Measurements from ENCODE around the gene TRMO. TPM values are rescaled to one million over a fixed set of nuclear protein-coding genes. Genes with fewer than 3 reads are reported as not detected.

Gene TRMO
- total RNA-seq, 3 donors from 2014 or later, result 14.9 to 15.3 (median 14.9) TPM

- Histone ChIP-seq H3K4me3 (no peak overlapping the region), H3K4me1 (ENCODE audit: low read depth) (peaks cover 3% of the 10 kb centered on the region), H3K36me3 (ENCODE audit: low read depth) (peaks cover 6% of the 10 kb centered on the region), H3K9me3 (no peaks in the 10 kb centered on the region)
- ATAC-seq (peak; percentile 19), DNase-seq (peak in 2 of 3 donors; percentile 34 to 60)
- intact Hi-C loops (cut with DNase I, micrococcal nuclease), result loop anchor here (10.0 kb wide), 1 partner anchor 192 kb away; no protein-coding TSS in a partner anchor
- no peak for TF ChIP-seq CTCF (IDR thresholded peaks at IDR 0.05)
Measured at GRCh38 chr9:97907046-97907445, 15.3 kb downstream of the TRMO start.

DNA sequence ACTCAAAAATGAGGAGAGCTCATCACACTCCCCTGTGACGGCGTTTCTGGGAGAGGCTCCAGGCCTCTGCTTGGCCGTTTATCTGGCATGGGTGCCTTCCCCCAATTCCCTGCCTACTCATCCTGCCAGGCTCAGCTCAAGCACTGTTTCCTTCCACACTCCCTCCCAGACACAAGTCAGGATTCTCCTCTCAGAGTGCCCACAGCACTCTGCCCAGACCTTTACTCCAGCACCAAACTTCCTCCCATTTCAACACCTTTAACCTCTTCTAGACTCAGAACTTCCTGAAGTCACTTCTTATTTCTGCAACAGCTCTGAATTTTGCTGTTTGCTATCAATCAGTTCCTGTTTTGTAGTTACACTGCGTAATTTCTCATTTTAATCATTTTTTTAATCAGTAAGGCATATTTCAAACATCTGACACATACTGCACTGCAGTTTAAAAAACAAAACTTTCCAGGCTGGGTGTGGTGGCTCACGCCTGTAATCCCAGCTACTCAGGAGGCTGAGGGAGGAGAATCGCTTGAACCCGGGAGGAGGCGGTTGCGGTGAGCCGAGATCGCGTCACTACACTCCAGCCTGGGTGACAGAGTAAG, 16.0 kb downstream of the TRMO start:
- Histone ChIP-seq H3K9me3 (no peaks in the 10 kb centered on the region), H3K4me3 (no peak overlapping the region), H3K36me3 (ENCODE audit: low read depth) (peaks cover 6% of the 10 kb centered on the region), H3K4me1 (ENCODE audit: low read depth) (peaks cover 3% of the 10 kb centered on the region)
- no peak for DNase-seq
- intact Hi-C loops (cut with DNase I, micrococcal nuclease), result loop anchor here (10.0 kb wide), 1 partner anchor 192 kb away; no protein-coding TSS in a partner anchor
- peak; percentile 44 for ATAC-seq
- TF ChIP-seq CTCF (IDR thresholded peaks at IDR 0.05), result no peak

DNA sequence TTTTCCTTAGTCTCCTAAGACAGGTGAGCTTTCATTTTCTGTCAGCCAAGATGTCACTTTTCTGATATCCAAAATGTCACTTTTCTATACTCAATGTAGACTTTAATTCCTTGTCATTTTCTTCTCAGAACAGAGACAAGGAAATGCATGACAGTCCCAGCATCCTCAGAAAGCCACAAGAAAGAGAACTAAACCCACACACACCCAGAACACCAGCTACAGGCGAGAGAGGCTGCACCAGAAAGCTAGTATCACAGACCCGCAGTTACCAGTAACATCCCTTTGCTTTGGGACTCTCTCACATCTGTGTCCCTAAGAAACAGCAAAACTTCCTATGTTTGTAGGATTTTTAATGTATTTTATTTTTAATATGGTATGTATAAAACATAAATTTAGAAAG, 17.1 kb downstream of the TRMO start:
- no peak for DNase-seq
- intact Hi-C loops (cut with DNase I, micrococcal nuclease), result loop anchor here (10.0 kb wide), 1 partner anchor 190 kb away; no protein-coding TSS in a partner anchor
- Histone ChIP-seq H3K9me3 (no peaks in the 10 kb centered on the region), H3K36me3 (ENCODE audit: low read depth) (peaks cover 6% of the 10 kb centered on the region), H3K4me3 (no peak overlapping the region), H3K4me1 (ENCODE audit: low read depth) (peaks cover 3% of the 10 kb centered on the region)
- TF ChIP-seq CTCF (IDR thresholded peaks at IDR 0.05), result no peak
- ATAC-seq, result peak; percentile 43

DNA sequence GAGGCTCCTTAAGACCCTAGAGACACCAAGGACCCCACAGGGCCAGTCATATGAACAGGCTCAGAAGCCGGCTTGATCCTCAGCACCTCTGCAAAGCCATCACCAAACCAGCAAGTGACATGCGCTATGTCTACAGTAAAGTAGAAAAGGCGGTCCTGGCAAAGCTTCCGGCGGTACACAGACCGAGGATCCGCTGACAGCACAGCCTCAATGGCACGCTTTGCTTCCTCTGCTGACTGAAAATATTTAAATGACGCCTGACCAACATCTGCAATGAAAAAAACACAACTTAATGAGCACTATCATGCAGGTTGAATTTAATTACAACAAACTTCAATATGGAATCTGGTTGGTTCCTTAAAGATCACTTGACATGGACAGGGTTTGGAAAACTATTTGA, 17.6 kb downstream of the TRMO start:
- no peak overlapping the region for H3K4me3 ChIP-seq
- ATAC-seq (peak; percentile 48), DNase-seq (peak in 1 of 3 donors; percentile 58)
- intact Hi-C loops (cut with DNase I, micrococcal nuclease), result loop anchor here (10.0 kb wide), 1 partner anchor 190 kb away; no protein-coding TSS in a partner anchor
- no peaks in the 10 kb centered on the region for H3K9me3 ChIP-seq
- no peak for TF ChIP-seq CTCF (IDR thresholded peaks at IDR 0.05)
- H3K36me3 ChIP-seq (ENCODE audit: low read depth), result peaks cover 1% of the 10 kb centered on the region
- peaks cover 3% of the 10 kb centered on the region for H3K4me1 ChIP-seq (ENCODE audit: low read depth)

DNA sequence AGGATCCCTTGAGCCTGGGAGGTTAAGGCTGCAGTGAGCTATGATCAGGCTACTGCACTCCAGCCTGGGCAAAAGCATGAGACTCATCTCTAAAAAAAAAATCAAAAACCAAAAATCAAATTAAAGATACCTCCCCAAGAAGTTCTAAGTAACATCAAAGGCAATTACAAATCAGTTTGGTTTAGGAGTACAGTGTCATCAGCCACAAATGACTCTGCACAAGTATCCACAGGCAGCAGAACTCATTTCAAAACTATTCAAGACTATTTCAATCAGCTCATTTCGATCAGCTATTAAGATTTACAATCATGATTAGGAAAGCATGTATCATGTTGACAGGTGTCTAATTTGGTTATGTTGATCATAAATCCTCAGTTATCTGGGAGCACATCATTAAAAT, 19.1 kb downstream of the TRMO start:
- H3K9me3 ChIP-seq, result no peaks in the 10 kb centered on the region
- intact Hi-C loops (cut with DNase I, micrococcal nuclease), result loop anchor here (10.0 kb wide), 1 partner anchor 188 kb away; no protein-coding TSS in a partner anchor
- ATAC-seq (no peak), DNase-seq (no peak)
- H3K4me1 ChIP-seq (ENCODE audit: low read depth), result peaks cover 3% of the 10 kb centered on the region
- no peaks in the 10 kb centered on the region for H3K36me3 ChIP-seq (ENCODE audit: low read depth)
- TF ChIP-seq CTCF (IDR thresholded peaks at IDR 0.05), result no peak
- H3K4me3 ChIP-seq, result no peak overlapping the region

Data from mucosa of descending colon (tissue), 3 donors.